ENCODE results near the gene ARHGAP6. TPM values are rescaled to one million over a fixed set of nuclear protein-coding genes. Genes with fewer than 3 reads are reported as not detected.
A peak's percentile ranks its signal among the peaks of the same experiment; 100 is the strongest.
"Not testable (repeated sequence)": the region's sequence is repeated elsewhere in the genome, so short reads cannot be mapped to it uniquely, and the experiment has no call there.

The ARHGAP6 gene
- total RNA-seq, 1 donor from 2014 or later = 33.6 TPM

- TF ChIP-seq CTCF (IDR thresholded peaks at IDR 0.05) = no peak
- H3K9me3 ChIP-seq = no peaks in the 10 kb centered on the region
- H3K4me3 ChIP-seq = no peak overlapping the region
- no peaks in the 10 kb centered on the region for H3K36me3 ChIP-seq
- intact Hi-C loops (cut with DNase I) = no loop called here
- DNase-seq (ENCODE audit: low spot score in 2 of 2) = no peak
- H3K4me1 ChIP-seq = no peaks in the 10 kb centered on the region
- no peak overlapping the region for H3K27ac ChIP-seq
- H3K27me3 ChIP-seq = no peaks in the 10 kb centered on the region
Observed at GRCh38 chrX:11632732-11633131, 33.0 kb downstream of the ARHGAP6 start.

- Histone ChIP-seq H3K9me3 (peaks cover 0 to 21% of the 10 kb centered on the region in 2 donors), H3K27ac (no peak overlapping the region), H3K4me1 (no peaks in the 10 kb centered on the region), H3K4me3 (no peak overlapping the region), H3K27me3 (no peaks in the 10 kb centered on the region), H3K36me3 (no peaks in the 10 kb centered on the region)
- DNase-seq (ENCODE audit: low spot score in 2 of 2) = peak; percentile 8 to 75
- no peak for TF ChIP-seq CTCF (IDR thresholded peaks at IDR 0.05)
- intact Hi-C loops (cut with DNase I) = loop anchor here (10.0 kb wide), 1 partner anchor 65 kb away; no protein-coding TSS in a partner anchor
Observed at GRCh38 chrX:11629593-11630211, 36.0 kb downstream of the ARHGAP6 start.

GRCh38 chrX:11628399-11628798 lies 37.3 kb downstream of the ARHGAP6 start:
- DNase-seq (ENCODE audit: low spot score in 2 of 2) = no peak
- TF ChIP-seq CTCF (IDR thresholded peaks at IDR 0.05) = no peak
- Histone ChIP-seq H3K27me3 (no peaks in the 10 kb centered on the region), H3K4me1 (no peaks in the 10 kb centered on the region), H3K9me3 (peaks cover 0 to 21% of the 10 kb centered on the region in 2 donors), H3K36me3 (no peaks in the 10 kb centered on the region), H3K4me3 (no peak overlapping the region), H3K27ac (peak overlapping the region in 1 of 2 donors; percentile 22)
- intact Hi-C loops (cut with DNase I) = loop anchor here (10.0 kb wide), 1 partner anchor 64 kb away; no protein-coding TSS in a partner anchor

GRCh38 chrX:11626351-11626750 lies 39.4 kb downstream of the ARHGAP6 start:
- H3K4me3 ChIP-seq = no peak overlapping the region
- H3K4me1 ChIP-seq = no peaks in the 10 kb centered on the region
- no peak for DNase-seq (ENCODE audit: low spot score in 2 of 2)
- H3K36me3 ChIP-seq = no peaks in the 10 kb centered on the region
- H3K27me3 ChIP-seq = no peaks in the 10 kb centered on the region
- peaks cover 0 to 21% of the 10 kb centered on the region in 2 donors for H3K9me3 ChIP-seq
- intact Hi-C loops (cut with DNase I) = loop anchor here (10.0 kb wide), 1 partner anchor 62 kb away; no protein-coding TSS in a partner anchor
- no peak for TF ChIP-seq CTCF (IDR thresholded peaks at IDR 0.05)
- no peak overlapping the region for H3K27ac ChIP-seq

GRCh38 chrX:11619441-11619840 lies 46.3 kb downstream of the ARHGAP6 start:
- no peak for TF ChIP-seq CTCF (IDR thresholded peaks at IDR 0.05)
- DNase-seq (ENCODE audit: low spot score in 2 of 2) = no peak
- intact Hi-C loops (cut with DNase I) = no loop called here
- peaks cover 0 to 2% of the 10 kb centered on the region in 2 donors for H3K4me1 ChIP-seq
- no peaks in the 10 kb centered on the region for H3K9me3 ChIP-seq
- no peaks in the 10 kb centered on the region for H3K36me3 ChIP-seq
- H3K27ac ChIP-seq = no peak overlapping the region
- no peak overlapping the region for H3K4me3 ChIP-seq
- no peaks in the 10 kb centered on the region for H3K27me3 ChIP-seq

- H3K27ac ChIP-seq; H3K9me3 ChIP-seq; DNase-seq (ENCODE audit: low spot score in 2 of 2); H3K4me3 ChIP-seq; H3K4me1 ChIP-seq; intact Hi-C loops (cut with DNase I); H3K27me3 ChIP-seq; H3K36me3 ChIP-seq: not testable (repeated sequence)
Observed at GRCh38 chrX:11614253-11614652, 51.5 kb downstream of the ARHGAP6 start.

Measured in ascending aorta (tissue), 2 donors.